Stimulated activated CD8-positive, alpha-beta memory T cell treated with anti-CD3 and anti-CD28 coated beads, Interleukin-15, amount 100 ng/mL, for 4 hours (primary cell): ENCODE data around the gene CDH23.

ENCODE experiments used
- DNase-seq, 2 donors: peaks; one replicate each; pipeline ENCODE4 v3.0.0-alpha.2; 2020; ENCODE audit warnings: low read depth in 2 of 2

The CDH23 gene

DNA sequence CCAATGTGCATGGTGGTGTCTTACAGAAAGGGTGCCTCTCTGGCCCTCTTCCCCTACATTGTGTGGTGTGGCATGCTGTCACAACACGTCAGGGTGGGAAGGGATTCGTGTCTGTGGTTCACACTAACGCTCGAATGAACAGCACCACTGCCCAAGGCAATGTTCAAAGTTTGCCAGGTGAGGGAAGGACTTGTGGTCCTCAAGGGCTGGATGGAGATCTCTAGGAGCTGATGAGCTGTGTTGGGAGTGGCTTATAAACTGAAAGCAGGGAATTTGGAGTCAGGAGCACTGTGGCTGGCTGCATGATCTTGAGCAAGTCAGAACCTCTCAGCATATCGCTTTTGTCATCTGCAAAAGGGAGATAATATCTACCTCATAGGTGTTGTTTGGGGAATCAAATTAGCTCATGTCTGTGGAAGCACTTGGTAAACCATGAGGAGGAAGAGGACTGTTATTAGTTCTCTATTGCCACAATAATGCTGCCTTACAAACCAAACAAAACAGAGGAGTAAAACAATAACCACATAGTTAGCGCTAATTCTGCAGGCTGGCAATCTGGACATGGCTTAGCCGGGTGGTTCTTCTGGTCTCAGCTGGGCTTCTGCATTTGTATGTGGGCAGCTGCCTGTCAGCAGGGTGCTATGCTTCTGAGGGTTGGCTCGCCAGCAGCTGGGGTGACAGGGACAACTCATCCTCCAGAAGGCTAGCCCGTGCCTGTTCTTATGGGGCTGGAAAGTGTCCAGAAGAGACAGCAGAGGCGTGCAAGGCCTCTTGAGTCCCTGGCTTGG, 345.8 kb downstream of the CDH23 start:
- no peak for DNase-seq

DNA sequence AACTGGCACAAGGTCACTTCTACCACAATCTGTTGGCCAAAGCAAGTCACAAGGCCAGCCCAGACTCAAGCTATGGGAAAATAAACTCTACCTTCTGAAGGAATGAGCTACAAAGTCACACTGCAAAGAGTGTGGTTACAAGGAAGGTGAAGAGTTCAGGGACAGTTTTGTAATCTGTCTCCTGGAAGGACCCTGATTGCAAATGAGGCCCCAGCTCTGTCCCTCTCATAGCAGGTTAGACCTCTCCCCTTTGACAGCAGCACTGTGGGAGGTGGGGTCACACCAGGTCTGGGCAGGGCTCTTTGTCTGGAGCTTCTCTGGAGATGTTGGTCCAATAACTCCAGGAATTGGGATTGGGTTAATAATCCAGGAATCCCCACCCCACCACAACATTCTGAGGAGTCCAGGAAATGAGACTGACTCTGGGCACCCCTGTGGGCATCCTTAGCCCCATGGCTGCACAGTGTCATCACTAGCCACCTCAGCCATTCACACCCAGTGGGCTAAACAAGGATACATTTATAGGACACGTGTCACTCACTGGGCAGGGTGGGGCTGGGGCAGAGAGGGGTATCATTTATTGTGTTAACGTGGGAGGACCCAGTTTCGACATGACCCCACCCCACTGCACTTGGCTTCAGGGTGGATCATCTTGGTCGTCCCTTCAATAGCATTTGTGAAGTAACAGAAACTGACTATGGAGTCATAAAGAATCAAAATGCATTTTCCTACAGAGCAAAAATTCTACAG, 346.5 kb downstream of the CDH23 start:
- DNase-seq: no peak

DNA sequence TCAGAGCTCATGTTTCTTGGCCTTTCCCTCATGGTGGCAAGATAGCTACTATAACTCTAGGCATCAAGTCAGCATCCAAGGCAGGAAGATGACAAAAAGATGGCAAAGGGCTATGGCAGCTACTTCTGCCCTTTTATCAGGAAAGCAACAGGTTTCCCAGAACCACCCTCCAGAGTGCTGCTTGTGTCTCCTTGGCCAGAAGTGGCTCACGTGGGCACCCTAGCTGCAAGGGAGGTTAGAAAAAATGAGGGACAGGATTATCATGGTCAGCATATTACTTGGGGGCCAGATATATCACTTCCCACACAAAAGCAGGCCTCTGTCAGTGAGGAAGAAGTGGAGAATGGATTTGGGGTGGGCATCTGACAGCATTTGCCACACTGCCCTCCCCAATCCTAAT, 347.1 kb downstream of the CDH23 start:
- DNase-seq: no peak

DNA sequence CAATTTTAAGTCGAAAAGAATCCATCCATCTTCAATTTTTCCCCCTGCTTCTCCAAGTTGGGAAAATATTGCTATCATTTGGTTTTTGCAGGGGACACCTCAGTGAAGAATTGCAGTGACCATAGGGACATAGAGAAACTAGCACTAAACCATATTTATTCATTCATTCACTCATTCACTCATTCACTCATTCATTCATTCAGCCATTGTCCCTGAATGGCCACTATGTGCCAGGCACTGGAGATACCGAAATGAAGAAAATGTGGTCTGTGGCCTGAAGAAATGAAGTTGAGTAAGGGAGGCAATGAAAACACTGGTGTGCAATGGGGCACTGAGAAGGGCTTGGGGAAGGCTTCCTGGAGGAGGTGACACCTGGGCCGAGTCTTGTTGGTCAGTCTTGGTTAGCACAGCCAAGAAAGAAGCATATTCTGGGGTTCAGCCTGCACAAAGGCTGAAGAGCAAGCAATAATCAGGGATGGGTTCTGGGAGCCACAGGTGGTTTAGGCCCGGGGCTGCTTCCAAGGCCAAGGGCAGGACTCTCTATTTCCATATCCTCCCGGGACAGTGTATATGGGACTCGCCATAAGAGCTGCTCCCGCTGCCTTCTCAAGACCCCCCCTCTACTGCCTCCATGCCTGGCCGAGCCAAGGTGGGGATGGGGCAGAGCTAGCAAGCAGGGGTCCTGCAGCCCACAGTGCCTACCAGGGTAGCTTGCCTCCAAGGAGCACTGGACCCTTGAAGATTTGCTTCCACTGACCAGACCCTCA, 348.4 kb downstream of the CDH23 start:
- no peak for DNase-seq

GRCh38 chr10:71745664-71746250, 349.0 kb downstream of the CDH23 start:
- DNase-seq: no peak

DNA sequence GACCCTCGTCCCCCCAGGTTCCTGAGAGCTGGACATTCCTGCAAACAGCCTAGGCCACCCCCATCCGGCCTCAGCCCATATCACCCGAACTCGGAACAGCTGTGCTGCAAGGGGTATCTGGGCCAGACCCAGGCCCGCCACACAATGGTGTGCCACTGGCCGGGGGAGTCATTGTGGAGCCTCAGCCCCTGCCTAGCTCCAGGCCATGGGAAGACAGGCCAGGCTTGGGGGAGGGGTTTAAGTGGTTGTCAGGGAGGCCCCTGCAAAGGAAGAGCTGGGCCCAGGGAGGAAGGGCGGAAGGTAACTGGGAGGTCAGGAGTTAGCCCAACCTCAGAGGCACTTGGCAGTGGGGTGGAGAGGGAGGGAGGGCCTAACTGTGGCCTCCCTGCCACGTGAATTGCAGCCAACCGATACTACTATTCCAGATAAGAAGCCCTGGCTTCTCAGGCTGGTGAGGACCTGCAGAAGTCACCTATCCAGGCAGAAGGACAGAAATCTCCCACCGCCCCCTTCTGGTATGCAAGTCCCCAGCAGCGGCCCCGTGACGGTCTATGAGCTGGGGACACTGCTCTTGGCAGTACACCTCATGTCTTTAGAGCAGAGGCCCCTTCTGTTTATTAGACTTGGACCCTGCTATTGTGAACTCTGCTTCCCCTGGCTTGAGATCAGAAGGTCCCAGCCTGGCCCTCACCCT, 349.8 kb downstream of the CDH23 start:
- DNase-seq: no peak

DNA sequence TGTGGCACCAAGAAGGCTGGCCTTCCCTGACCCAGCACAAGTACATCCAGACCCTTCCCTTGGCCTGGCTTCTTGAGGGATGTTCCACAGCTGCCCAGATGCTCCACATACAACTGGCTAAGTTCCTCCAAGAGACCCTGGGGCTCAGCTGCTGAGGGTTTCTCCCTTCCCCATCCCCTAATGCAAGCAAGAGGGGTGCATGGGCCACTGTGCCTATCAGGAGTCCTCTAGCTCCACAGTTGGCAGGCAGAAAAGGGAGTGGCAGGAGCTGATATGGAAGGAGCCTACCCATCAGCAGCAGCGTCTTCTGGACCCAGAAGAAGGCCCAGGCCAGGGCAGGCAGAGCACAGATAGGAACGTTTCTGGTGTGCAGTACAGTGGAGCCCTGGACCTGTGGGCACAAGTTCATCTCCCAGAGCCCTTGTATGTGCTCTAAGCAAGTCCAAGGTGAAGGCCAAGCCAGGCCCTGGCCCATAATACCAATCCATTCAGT, 350.4 kb downstream of the CDH23 start:
- no peak for DNase-seq

DNA sequence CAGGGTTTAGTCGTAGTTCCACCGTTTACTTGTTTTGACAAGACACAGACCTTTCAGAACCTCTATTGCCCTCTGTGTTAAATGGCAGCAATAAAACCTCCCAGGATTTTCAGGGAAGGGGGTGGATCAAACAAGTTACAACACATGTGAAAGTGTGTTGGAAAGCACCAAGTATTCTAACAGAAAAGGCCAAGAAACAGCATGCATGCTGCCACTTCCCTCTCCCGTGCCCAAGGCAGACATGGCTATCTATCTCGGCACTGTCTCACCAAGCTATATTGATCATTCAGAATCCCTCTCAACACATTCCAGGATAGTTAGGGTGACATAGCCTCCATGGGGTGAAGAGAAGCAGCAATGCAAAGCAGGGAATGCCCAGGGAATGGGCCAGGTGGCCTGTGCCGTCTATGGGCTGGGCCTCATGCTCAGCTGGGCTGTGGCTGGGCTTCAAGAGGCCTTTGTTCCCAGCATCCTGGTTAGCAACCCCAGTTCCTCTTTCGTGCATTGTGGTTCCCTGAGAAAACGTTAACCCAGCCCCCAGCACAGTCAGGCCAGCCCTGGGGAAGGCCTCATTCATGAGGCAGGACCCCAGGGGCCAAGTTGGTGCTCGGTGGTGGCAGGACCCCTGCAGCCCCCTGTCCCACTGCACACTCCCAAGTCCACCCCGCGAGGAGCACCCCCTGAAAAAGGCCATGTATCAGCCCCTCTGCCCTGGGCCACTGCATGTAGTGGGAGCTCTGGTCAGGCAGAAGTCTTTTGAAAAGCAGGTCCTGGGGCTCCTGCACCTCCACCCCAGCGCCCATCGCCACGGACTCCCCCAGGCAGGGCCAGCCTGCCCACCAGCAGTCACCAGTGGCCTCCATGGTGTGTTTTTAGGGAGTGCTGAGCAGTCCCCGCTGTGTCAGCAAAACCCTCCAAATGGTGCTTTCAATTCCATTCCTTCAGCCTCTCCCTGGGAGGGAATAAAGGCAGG, 351.1 kb downstream of the CDH23 start:
- no peak for DNase-seq

GRCh38 chr10:71748671-71749191, 352.0 kb downstream of the CDH23 start:
- no peak for DNase-seq

DNA sequence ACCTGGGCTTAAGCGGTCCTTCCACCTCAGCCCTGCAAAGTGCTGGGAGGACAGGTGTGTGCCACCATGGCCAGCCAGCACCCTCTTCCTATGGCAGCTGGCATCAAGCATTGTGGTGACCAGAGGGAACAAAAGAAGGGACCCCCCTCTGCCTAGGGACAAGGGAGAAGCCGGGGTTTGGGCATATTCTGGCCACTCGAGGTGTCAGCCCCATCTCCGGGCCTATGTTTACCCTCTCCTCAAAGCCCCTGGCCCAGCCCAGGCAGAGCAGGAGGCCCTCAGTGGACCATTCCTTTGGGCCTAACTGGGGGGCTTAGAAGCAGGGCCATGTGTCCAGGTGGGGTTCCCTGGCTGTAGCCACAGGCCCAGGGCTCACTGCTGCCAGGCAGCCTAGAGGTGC, 352.7 kb downstream of the CDH23 start:
- DNase-seq: no peak

GRCh38 chr10:71750124-71750841, 353.6 kb downstream of the CDH23 start:
- DNase-seq: no peak

GRCh38 chr10:71750986-71751385, 354.3 kb downstream of the CDH23 start:
- no peak for DNase-seq

GRCh38 chr10:71751515-71752224, 354.9 kb downstream of the CDH23 start:
- DNase-seq: no peak

DNA sequence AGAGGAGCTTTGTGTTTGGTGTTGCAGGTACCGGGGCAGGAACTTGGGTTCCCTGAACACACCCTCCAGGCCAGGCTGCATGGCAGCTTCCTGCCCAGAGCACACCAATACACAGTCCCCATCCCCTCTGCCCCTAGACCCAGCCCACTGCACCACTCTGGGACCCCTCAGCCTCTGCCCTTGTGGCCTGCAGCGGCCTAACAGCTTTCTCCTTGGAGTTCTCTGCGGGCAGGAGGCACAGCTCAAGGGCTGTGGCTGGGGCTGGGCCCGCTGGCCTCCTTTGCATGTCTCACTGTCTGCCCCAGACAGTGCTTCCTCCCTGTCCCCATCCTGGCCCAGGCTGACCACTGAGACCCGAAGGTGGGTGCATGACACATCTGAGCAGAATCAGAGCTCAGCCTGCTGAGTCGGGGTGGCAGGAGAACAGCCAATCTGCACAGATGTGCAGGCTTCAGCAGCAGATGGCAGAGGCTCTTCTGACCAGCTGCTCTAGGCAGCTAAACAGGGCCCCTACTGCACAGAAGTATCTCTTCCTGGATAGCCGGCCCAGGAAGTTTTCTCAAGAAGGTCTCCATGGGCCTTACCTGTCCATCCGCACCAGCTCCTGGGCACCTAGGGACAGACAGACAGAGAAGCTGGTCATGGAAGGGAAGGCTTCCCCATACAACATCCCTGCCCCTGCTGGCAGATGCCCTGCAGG, 355.8 kb downstream of the CDH23 start:
- DNase-seq: no peak

DNA sequence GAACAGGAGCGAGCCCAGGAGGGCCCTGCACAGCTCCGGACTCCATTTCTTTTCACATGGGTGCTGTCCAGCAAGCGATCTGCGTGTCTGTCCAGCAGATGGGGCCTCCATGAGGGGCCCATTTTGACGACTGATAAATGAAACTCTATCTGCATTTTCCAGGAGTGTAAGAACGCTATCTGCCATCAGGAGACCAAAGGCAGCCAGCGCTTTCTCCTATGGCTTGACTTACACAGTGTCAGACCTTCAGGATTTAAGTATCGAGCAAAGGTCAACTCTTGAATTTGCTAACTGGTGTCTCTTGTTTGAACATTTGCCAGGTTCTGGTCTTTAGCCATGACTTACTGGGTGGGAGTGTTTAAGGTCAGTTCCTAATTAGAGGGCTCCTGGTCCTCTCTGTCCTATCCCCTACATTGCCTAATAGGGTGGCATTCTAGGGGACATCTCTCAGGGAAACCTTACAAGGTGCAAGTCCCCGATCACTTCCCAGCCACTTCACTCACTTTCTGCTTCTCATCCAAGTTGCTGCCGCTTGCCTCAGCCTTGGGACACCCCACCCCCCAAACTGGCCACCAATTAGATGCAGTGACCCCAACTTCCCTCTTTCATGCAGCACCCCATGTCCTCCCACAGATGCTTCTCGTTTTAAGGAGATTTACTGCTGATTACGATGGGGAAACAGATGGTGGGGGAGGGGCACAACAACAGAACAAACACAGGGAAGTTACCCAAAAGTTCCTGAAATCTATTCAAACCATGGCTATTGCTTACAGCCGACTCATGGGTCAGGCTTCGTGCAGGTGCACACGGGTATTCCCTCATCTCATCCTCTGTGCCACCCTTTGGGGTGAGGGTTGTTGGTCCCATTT, 356.6 kb downstream of the CDH23 start:
- no peak for DNase-seq

- no peak for DNase-seq
Observed at GRCh38 chr10:71753960-71754505, 357.3 kb downstream of the CDH23 start.

DNA sequence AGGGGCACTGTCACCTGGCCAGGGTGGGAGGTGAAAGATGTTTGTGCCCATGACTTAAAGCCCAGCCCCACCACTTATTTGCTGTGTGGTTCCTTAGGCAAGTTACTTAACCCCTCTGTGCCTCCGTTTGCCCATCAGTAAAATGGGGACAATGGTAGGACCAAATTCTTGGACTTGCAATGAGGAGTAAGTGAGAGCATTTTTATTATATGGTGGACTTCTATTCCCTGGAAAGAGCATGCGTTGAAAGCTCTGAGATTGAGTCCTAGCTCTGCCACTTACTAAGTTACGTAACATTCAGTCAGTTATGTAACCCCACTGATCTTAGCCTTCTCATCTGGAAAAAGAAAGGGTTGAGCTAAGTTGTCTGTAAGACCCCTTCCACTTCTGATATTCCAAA, 357.8 kb downstream of the CDH23 start:
- no peak for DNase-seq
